RWPE2 (cell line): ENCODE data around the gene ZMIZ1.

ENCODE experiments used
- ATAC-seq: fragments of 200-7000 bp; cut with Tn5 transposase; 3 replicates; pipeline ENCODE4 v1.9.1; 2021; ENCODE audit warnings: low read depth
- DNase-seq: peaks from one replicate; pipeline ENCODE4 v3.0.0-alpha.2; 2020; ENCODE audit warnings: low spot score
- H3K27ac ChIP-seq: fragments of 450-650 bp; 2 replicates; pipeline ENCODE4 v1.5.1; 2017; ENCODE audit warnings: mild to moderate bottlenecking; ENCODE audit not compliant: poor library complexity, severe bottlenecking
- H3K27me3 ChIP-seq: fragments of 250-450 bp; sonication (Bioruptor Pico); 2 replicates; pipeline ENCODE4 v1.5.1; 2021; ENCODE audit warnings: mild to moderate bottlenecking, moderate library complexity; ENCODE audit not compliant: insufficient read depth, poor library complexity, severe bottlenecking
- H3K36me3 ChIP-seq: fragments of 250-450 bp; sonication (Bioruptor Pico); 2 replicates; pipeline ENCODE4 v1.5.1; 2020; ENCODE audit warnings: low read depth, mild to moderate bottlenecking, moderate library complexity
- H3K4me1 ChIP-seq: fragments of 250-450 bp; sonication (Bioruptor Pico); 2 replicates; pipeline ENCODE4 v1.5.1; 2021; ENCODE audit warnings: mild to moderate bottlenecking, moderate library complexity; ENCODE audit not compliant: insufficient read depth, poor library complexity, severe bottlenecking
- H3K4me3 ChIP-seq: fragments of 250-450 bp; sonication (Bioruptor Pico); 2 replicates; pipeline ENCODE4 v1.5.1; 2021; ENCODE audit warnings: mild to moderate bottlenecking, moderate library complexity; ENCODE audit not compliant: severe bottlenecking
- H3K9me3 ChIP-seq: fragments of 250-450 bp; sonication (Bioruptor Pico); 2 replicates; pipeline ENCODE4 v1.5.1; 2021; ENCODE audit warnings: mild to moderate bottlenecking, moderate library complexity; ENCODE audit not compliant: severe bottlenecking
- TF ChIP-seq, protein P1 (sequence below): fragments of 450-650 bp; IDR thresholded peaks from one replicate; pipeline ENCODE4 v1.5.1; 2017; ENCODE audit warnings: mild to moderate bottlenecking, moderate library complexity; ENCODE audit not compliant: poor library complexity, severe bottlenecking

Gene ZMIZ1

DNA sequence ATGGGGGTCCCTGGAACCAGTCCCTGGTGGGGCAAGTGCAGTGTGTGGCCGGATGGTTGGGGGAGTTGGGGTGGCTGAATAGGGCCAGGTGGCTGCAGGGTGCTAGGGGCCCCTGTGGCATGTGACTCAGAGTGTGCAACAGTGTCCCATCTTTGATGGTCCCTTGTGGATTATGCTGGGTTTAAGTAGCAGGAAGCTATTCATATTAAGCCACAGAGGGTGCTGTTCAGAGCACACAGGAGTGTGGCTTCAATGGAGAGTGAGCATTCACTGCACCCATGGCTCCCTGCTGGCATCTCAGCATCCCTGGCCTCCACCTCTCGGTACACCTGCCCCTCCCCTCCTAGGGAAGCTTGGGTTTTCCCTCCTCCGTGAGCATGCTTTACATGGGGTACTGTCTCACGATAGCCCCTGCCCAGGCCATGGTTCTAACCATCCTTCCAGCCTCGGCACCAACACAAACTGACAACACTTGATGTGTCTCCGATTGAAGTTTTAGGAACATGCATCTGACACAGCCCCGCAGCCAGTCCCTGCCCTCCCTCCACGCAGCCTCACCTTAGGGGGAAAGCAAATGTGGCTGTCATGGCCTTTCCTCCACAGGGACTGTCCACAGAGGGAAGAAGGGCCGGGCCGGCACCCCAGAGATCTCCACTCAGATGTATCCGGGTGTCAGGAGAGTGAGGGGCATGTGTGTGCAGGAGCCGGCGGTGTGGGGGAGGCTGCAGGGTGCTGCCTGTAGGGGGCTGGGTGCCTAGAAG is 248.1 kb downstream of the ZMIZ1 start:
- TF ChIP-seq, protein P1, sequence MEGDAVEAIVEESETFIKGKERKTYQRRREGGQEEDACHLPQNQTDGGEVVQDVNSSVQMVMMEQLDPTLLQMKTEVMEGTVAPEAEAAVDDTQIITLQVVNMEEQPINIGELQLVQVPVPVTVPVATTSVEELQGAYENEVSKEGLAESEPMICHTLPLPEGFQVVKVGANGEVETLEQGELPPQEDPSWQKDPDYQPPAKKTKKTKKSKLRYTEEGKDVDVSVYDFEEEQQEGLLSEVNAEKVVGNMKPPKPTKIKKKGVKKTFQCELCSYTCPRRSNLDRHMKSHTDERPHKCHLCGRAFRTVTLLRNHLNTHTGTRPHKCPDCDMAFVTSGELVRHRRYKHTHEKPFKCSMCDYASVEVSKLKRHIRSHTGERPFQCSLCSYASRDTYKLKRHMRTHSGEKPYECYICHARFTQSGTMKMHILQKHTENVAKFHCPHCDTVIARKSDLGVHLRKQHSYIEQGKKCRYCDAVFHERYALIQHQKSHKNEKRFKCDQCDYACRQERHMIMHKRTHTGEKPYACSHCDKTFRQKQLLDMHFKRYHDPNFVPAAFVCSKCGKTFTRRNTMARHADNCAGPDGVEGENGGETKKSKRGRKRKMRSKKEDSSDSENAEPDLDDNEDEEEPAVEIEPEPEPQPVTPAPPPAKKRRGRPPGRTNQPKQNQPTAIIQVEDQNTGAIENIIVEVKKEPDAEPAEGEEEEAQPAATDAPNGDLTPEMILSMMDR = no peak
- Histone ChIP-seq H3K27me3 (no peaks in the 10 kb centered on the region), H3K27ac (peak overlapping the region; percentile 64), H3K36me3 (peaks cover 10% of the 10 kb centered on the region; the same call in 1 of the 2 replicates), H3K9me3 (no peaks in the 10 kb centered on the region), H3K4me3 (no peak overlapping the region), H3K4me1 (peaks cover 28% of the 10 kb centered on the region)
- DNase-seq (no peak), ATAC-seq (no peak)

DNA sequence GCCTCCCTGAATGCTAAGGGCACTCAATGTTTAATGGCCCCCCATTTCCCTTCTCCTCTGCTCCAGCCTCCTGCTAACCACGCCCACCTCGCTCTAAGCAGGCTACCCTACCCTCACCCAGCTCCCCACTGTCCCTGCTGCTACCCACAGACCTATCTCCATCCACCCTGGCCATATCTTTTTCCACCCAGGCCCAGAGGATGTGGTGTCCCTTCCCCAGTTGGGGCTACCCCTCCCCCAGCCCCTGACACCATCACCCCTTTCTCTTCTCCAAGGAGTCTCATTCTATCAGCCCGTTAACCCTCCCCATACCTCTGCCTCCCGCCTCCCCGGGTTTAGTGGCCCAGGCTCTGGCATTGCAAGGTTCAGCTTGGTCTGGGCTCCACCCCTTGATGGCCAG is 249.6 kb downstream of the ZMIZ1 start:
- DNase-seq (no peak), ATAC-seq (no peak)
- TF ChIP-seq, protein P1 = no peak
- peaks cover 38% of the 10 kb centered on the region for H3K4me1 ChIP-seq
- H3K9me3 ChIP-seq = no peaks in the 10 kb centered on the region
- H3K27ac ChIP-seq = peak overlapping the region; percentile 64
- no peaks in the 10 kb centered on the region for H3K27me3 ChIP-seq
- H3K36me3 ChIP-seq = no peaks in the 10 kb centered on the region
- no peak overlapping the region for H3K4me3 ChIP-seq

DNA sequence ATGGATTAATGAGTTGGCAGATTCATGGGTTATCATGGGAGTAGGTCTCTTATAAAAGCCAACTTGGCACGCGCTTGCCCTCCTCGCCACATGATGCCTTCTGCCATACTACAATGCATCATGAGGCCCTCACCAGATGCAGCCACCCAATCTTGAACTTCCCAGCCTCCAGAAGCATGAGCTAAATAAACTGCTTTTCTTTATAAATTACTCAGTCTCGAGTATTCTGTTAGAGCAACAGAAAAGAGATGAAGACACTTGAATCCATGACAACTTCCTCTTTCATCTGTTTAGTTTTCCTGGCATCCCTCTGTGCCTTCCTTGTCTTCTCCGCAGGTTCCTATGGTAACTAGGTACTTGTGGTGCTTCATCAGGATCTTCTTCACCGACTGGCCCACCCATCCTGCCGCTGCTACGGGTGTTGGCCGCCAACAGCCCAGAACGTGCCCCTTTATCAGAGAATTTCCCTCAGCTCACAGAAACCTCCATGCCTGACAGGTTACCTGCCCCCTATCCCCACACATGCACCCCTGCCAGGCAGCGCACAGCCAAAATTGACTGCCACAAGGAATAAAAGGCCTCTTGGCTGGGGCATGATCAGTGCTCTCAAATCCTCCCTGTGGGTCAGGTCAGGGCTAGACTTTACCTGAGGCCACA is 250.5 kb downstream of the ZMIZ1 start:
- Histone ChIP-seq H3K27ac (peak overlapping the region; percentile 64), H3K4me3 (no peak overlapping the region), H3K36me3 (no peaks in the 10 kb centered on the region), H3K9me3 (no peaks in the 10 kb centered on the region), H3K27me3 (no peaks in the 10 kb centered on the region), H3K4me1 (peaks cover 38% of the 10 kb centered on the region)
- ATAC-seq = no peak
- no peak for DNase-seq
- TF ChIP-seq, protein P1 = no peak

DNA sequence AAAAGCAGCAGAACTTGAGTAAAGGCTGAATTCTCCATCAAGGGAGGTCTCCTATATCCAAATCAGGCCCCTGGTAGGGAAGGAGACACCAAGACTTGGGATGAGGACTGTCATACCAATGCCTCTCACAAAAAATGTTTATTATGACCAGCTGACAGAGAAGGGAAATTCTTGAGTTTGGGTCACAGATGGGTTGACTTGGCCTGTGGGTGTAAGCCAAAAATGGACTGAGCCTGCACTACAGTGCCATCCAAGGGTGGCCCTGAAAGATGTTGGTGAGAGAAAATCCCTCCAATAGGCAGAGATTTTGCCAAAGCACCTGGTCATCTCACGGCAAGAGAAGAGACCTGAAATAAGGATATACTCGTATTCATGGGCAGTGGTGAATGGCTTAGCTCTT is 251.6 kb downstream of the ZMIZ1 start:
- ATAC-seq = no peak
- peak overlapping the region; percentile 66 for H3K27ac ChIP-seq
- H3K4me1 ChIP-seq = peaks cover 38% of the 10 kb centered on the region
- no peaks in the 10 kb centered on the region for H3K36me3 ChIP-seq
- no peak overlapping the region for H3K4me3 ChIP-seq
- H3K9me3 ChIP-seq = no peaks in the 10 kb centered on the region
- TF ChIP-seq, protein P1 = no peak
- no peaks in the 10 kb centered on the region for H3K27me3 ChIP-seq
- DNase-seq = no peak
